Hepatocyte (in vitro differentiated cells): ENCODE measurements around the gene VGF. TPM values are rescaled to one million over a fixed set of nuclear protein-coding genes. Genes with fewer than 3 reads are reported as not detected.

Source experiments
- DNase-seq: peaks from one replicate; pipeline ENCODE4 v3.0.0-alpha.2; 2016; ENCODE audit warnings: low spot score
- H2AFZ ChIP-seq: fragments of 200-600 bp; sonication (generic); 2 replicates; pipeline ENCODE4 v1.6.0; 2016; ENCODE audit warnings: antibody characterized with exemption, mild to moderate bottlenecking
- H3K27ac ChIP-seq: fragments of 200-600 bp; sonication (generic); 2 replicates; pipeline ENCODE4 v1.5.1; 2016; ENCODE audit warnings: mild to moderate bottlenecking
- H3K27me3 ChIP-seq: fragments of 200-600 bp; sonication (generic); 2 replicates; pipeline ENCODE4 v1.6.1; 2016
- H3K36me3 ChIP-seq: fragments of 200-600 bp; sonication (generic); replicated peaks from 2 replicates; pipeline ENCODE4 v1.5.1; 2016; ENCODE audit warnings: low read depth; ENCODE audit not compliant: insufficient read depth
- H3K4me1 ChIP-seq: fragments of 200-600 bp; sonication (generic); 2 replicates; pipeline ENCODE4 v1.5.1; 2016; ENCODE audit warnings: mild to moderate bottlenecking, moderate library complexity; ENCODE audit not compliant: insufficient read depth
- H3K4me2 ChIP-seq: fragments of 200-600 bp; sonication (generic); 2 replicates; pipeline ENCODE4 v1.6.0; 2016
- H3K4me3 ChIP-seq: fragments of 200-600 bp; sonication (generic); 2 replicates; pipeline ENCODE4 v1.5.1; 2016; ENCODE audit warnings: mild to moderate bottlenecking
- H3K79me2 ChIP-seq: fragments of 200-600 bp; sonication (generic); 2 replicates; pipeline ENCODE4 v1.6.0; 2017; ENCODE audit warnings: mild to moderate bottlenecking
- H3K9me2 ChIP-seq: fragments of 200-600 bp; sonication (generic); replicated peaks from 2 replicates; pipeline ENCODE4 v1.6.0; 2017; ENCODE audit warnings: mild to moderate bottlenecking; ENCODE audit not compliant: insufficient read depth
- H3K9me3 ChIP-seq: fragments of 200-600 bp; sonication (generic); 2 replicates; pipeline ENCODE4 v1.5.1; 2016; ENCODE audit warnings: low read depth, mild to moderate bottlenecking
- H4K20me1 ChIP-seq: fragments of 200-600 bp; sonication (generic); 2 replicates; pipeline ENCODE4 v1.6.0; 2016; ENCODE audit warnings: mild to moderate bottlenecking; ENCODE audit not compliant: insufficient read depth, poor library complexity, severe bottlenecking
- CTCF ChIP-seq: fragments of 200-600 bp; sonication (generic); IDR thresholded peaks from 2 replicates; pipeline ENCODE4 v1.5.1; 2016; ENCODE audit warnings: antibody characterized with exemption, mild to moderate bottlenecking; ENCODE audit not compliant: poor library complexity
- EZH2 ChIP-seq: fragments of 200-600 bp; sonication (generic); IDR thresholded peaks from 2 replicates; pipeline ENCODE4 v1.6.1; 2016; ENCODE audit warnings: antibody characterized with exemption, mild to moderate bottlenecking, borderline replicate concordance
- EZH2phosphoT487 ChIP-seq: fragments of 200-600 bp; sonication (generic); IDR thresholded peaks from one replicate; pipeline ENCODE4 v1.6.1; 2018; ENCODE audit warnings: antibody characterized with exemption, mild to moderate bottlenecking, low read depth, moderate library complexity; ENCODE audit not compliant: unreplicated experiment, severe bottlenecking
- WGBS: methylation state at CpG from one replicate; pipeline ENCODE4 v1.1.6; 2016; ENCODE audit warnings: low lambda C conversion rate; ENCODE audit errors: missing lambda C conversion rate; 5-methylcytosine and 5-hydroxymethylcytosine counted together
- polyA plus RNA-seq: library from polyadenylated mRNA; unstranded; fragments of >200 nt; fragmentation: Nextera tagmentation; extraction: Ambion mirVana; gene quantifications from 2 replicates; pipeline ENCODE4 v1.2.1, GENCODE V29; 2016
- total RNA-seq: library from RNA; depleted of rRNA; stranded (reverse); fragments of >200 nt; gene quantifications from 2 replicates; pipeline ENCODE4 v1.2.3, GENCODE V29; 2014

VGF gene
- total and polyA plus RNA-seq, 2 experiments from 2014 or later: 0.19 to 0.30 TPM

GRCh38 chr7:101179713-101180112 is 14.3 kb upstream of the VGF start:
- Histone ChIP-seq H3K36me3 (no peaks in the 10 kb centered on the region), H3K9me3 (no peaks in the 10 kb centered on the region), H3K4me3 (no peak overlapping the region), H3K27ac (no peak overlapping the region), H3K4me2 (peak overlapping the region; percentile 72), H2AFZ (peak overlapping the region; percentile 31), H3K27me3 (peaks cover 72% of the 10 kb centered on the region), H4K20me1 (no peaks in the 10 kb centered on the region), H3K4me1 (peaks cover 5% of the 10 kb centered on the region), H3K79me2 (no peaks in the 10 kb centered on the region), H3K9me2 (no peaks in the 10 kb centered on the region)
- no peak for TF ChIP-seq EZH2
- no peak for TF ChIP-seq CTCF
- no peak for TF ChIP-seq EZH2phosphoT487
- DNase-seq: no peak
- WGBS: 0% methylated on average over 12 of the region's 27 CpGs

GRCh38 chr7:101179117-101179516 is 13.7 kb upstream of the VGF start:
- Histone ChIP-seq H3K9me2 (no peaks in the 10 kb centered on the region), H4K20me1 (no peaks in the 10 kb centered on the region), H3K4me1 (peaks cover 5% of the 10 kb centered on the region), H3K27me3 (peaks cover 77% of the 10 kb centered on the region), H3K4me3 (no peak overlapping the region), H3K4me2 (peak overlapping the region; percentile 72), H3K9me3 (no peaks in the 10 kb centered on the region), H2AFZ (no peak overlapping the region), H3K79me2 (no peaks in the 10 kb centered on the region), H3K36me3 (no peaks in the 10 kb centered on the region), H3K27ac (no peak overlapping the region)
- DNase-seq: no peak
- WGBS: 1% methylated on average over 19 of the region's 20 CpGs
- TF ChIP-seq EZH2phosphoT487: peak; percentile 32
- TF ChIP-seq EZH2: no peak

- no peaks in the 10 kb centered on the region for H3K36me3 ChIP-seq
- H3K79me2 ChIP-seq: no peaks in the 10 kb centered on the region
- H3K27ac ChIP-seq: no peak overlapping the region
- no peaks in the 10 kb centered on the region for H3K9me3 ChIP-seq
- DNase-seq: no peak
- no peak overlapping the region for H3K4me2 ChIP-seq
- TF ChIP-seq EZH2 (no peak), CTCF (no peak)
- peaks cover 92% of the 10 kb centered on the region for H3K27me3 ChIP-seq
- no peak overlapping the region for H3K4me3 ChIP-seq
- WGBS: 76% methylated on average over 2 of the region's 2 CpGs
- H4K20me1 ChIP-seq: no peaks in the 10 kb centered on the region
- H3K9me2 ChIP-seq: no peaks in the 10 kb centered on the region
- no peak overlapping the region for H2AFZ ChIP-seq
- H3K4me1 ChIP-seq: peaks cover 15% of the 10 kb centered on the region
Observed at GRCh38 chr7:101177644-101178043, 12.3 kb upstream of the VGF start.

- no peak for DNase-seq
- no peak overlapping the region for H3K27ac ChIP-seq
Observed at GRCh38 chr7:101175664-101176063, 10.3 kb upstream of the VGF start.

More at GRCh38 chr7:101175664-101176063, 10.3 kb upstream of the VGF start:
- H3K4me3 ChIP-seq: no peak overlapping the region
- TF ChIP-seq EZH2 (no peak), CTCF (no peak), EZH2phosphoT487 (no peak)
- H3K79me2 ChIP-seq: no peaks in the 10 kb centered on the region
- WGBS: 43% methylated on average over 3 of the region's 3 CpGs
- no peak overlapping the region for H3K4me2 ChIP-seq
- no peaks in the 10 kb centered on the region for H4K20me1 ChIP-seq
- no peaks in the 10 kb centered on the region for H3K36me3 ChIP-seq
- peaks cover 21% of the 10 kb centered on the region for H3K4me1 ChIP-seq
- no peaks in the 10 kb centered on the region for H3K9me2 ChIP-seq
- H3K9me3 ChIP-seq: no peaks in the 10 kb centered on the region
- H2AFZ ChIP-seq: no peak overlapping the region
- peaks cover 97% of the 10 kb centered on the region for H3K27me3 ChIP-seq
